ENCODE measurements around the gene COL21A1.

The COL21A1 gene

GRCh38 chr6:56115715-56116114 is 131.7 kb downstream of the COL21A1 start:
- in situ Hi-C loops (cut with HindIII; ENCODE audit: low pct_unique_long_range_greater_than_20kb, low sequenced_read_pairs), result no loop called here
- no peak for TF ChIP-seq JUND (IDR thresholded peaks at IDR 0.05; ENCODE audit: low read depth)
- no peak for DNase-seq (ENCODE audit: low read depth in 1 of 2, low spot score in 1 of 2)

DNA sequence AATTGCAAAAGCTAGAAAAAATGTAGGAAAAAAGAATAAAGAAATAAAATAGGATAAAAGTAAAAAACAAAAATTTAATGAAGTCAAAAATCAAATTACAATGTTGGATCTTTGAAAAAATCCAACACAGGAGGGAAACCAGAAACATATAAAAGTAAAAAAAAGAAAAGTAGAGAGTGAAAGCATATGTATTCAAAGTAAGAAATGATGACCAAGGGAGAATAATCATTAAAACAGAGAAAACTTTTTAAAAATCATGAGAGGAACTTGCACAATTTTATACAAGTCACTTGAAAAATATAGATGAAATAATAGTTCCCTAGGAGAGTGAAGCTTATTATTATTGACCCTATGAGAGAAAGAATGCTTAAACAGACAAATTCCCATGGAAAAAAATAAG is 138.2 kb downstream of the COL21A1 start:
- in situ Hi-C loops (cut with HindIII; ENCODE audit: low pct_unique_long_range_greater_than_20kb, low sequenced_read_pairs), result no loop called here
- TF ChIP-seq JUND (IDR thresholded peaks at IDR 0.05; ENCODE audit: low read depth), result no peak
- DNase-seq (ENCODE audit: low read depth in 1 of 2, low spot score in 1 of 2), result no peak

DNA sequence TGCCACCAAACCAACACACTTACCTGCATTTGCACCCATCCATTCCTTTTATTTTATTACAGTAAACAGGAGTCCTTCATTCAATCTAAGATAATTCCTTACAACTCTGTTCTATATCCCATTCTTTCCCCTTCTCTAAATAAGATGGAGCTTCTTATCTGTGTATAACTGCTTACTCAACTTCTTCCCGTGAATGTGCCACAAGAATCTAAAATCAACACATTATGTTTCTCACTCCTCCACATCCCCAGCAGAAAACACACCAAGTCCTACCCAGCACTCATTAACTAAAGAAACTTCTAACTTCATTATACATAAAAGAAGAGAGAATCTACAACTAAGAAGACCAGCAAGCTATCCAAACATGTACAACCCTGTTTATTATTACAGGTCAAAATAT is 141.1 kb downstream of the COL21A1 start:
- no peak for TF ChIP-seq JUND (IDR thresholded peaks at IDR 0.05; ENCODE audit: low read depth)
- DNase-seq (ENCODE audit: low read depth in 1 of 2, low spot score in 1 of 2), result no peak
- in situ Hi-C loops (cut with HindIII; ENCODE audit: low pct_unique_long_range_greater_than_20kb, low sequenced_read_pairs), result no loop called here

DNA sequence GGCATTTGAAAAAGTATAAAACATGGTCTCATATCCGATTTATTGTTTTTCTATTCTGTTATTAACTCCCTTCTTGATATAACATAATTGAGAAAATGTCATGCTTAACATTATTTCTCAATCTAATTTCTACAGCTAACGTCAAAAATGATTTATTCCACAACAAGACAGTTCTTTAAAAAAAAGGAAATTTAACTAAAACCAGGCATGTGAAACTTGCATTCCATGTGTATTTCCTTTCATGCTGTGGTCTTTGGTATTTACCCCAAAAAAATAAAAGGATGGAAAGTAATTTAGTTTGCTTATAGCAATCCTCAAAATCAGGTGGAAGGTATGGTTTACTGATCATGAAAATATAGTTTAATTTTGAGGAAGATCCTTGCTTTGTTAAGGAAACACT is 142.8 kb downstream of the COL21A1 start:
- in situ Hi-C loops (cut with HindIII; ENCODE audit: low pct_unique_long_range_greater_than_20kb, low sequenced_read_pairs), result no loop called here
- DNase-seq (ENCODE audit: low read depth in 1 of 2, low spot score in 1 of 2), result no peak
- no peak for TF ChIP-seq JUND (IDR thresholded peaks at IDR 0.05; ENCODE audit: low read depth)

DNA sequence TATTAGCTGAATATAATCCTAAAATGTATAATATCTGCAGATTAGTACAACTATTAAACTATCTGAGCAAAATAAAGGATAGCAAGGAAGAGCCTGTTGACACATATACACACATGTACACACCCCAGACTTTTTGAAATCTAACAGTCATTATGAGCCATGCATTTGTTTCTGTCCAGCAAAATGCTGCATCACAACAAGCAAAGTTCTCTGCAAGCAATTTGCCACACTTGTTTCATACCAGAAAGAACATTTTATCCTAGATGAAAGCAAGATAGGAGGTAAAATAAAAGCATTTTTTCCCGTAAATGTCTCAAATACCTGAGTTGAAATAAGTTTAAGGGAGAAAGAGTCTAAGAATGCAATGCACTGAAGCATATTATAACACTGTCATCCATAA is 145.2 kb downstream of the COL21A1 start:
- no peak for DNase-seq (ENCODE audit: low read depth in 1 of 2, low spot score in 1 of 2)
- TF ChIP-seq JUND (IDR thresholded peaks at IDR 0.05; ENCODE audit: low read depth), result no peak
- in situ Hi-C loops (cut with HindIII; ENCODE audit: low pct_unique_long_range_greater_than_20kb, low sequenced_read_pairs), result no loop called here

- in situ Hi-C loops (cut with HindIII; ENCODE audit: low pct_unique_long_range_greater_than_20kb, low sequenced_read_pairs), result no loop called here
- no peak for TF ChIP-seq JUND (IDR thresholded peaks at IDR 0.05; ENCODE audit: low read depth)
- peak in 1 of 2 experiments; percentile 79 for DNase-seq (ENCODE audit: low read depth in 1 of 2, low spot score in 1 of 2)
These were observed 146.2 kb downstream of the COL21A1 start for GRCh38 chr6:56101141-56101553.

DNA sequence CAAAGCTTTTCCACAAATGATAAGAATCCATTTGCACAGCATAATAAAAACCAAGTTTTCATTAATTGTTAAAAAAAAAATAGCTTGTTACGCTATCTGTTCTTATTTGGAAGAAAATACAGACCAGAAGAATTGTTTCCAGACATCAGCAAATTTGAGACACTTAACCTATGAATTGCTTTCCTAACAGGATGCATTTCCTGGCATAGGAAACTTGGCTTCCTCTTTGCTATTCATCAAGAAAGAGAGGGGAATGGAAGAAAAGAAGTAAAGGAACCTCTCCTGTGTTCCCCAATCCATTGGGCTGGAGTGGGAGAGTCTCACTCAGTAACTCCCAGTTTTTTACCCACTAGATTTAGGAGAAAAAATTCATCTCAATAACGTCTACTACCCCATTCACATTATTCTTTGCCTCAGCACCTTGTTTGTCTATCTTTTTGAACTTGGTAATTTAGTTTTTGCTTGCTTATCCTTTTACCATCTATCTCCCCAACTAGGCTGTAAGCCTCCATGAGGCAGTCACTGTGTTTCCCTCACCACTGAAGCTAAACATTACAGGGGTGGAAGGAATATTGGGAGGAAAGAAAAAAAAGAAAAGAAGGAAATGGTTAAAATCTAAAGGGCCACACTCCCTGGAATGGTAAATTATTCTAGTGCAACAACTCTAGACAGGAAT is 150.3 kb downstream of the COL21A1 start:
- TF ChIP-seq JUND (IDR thresholded peaks at IDR 0.05; ENCODE audit: low read depth), result no peak
- in situ Hi-C loops (cut with HindIII; ENCODE audit: low pct_unique_long_range_greater_than_20kb, low sequenced_read_pairs), result no loop called here
- no peak for DNase-seq (ENCODE audit: low read depth in 1 of 2, low spot score in 1 of 2)

DNA sequence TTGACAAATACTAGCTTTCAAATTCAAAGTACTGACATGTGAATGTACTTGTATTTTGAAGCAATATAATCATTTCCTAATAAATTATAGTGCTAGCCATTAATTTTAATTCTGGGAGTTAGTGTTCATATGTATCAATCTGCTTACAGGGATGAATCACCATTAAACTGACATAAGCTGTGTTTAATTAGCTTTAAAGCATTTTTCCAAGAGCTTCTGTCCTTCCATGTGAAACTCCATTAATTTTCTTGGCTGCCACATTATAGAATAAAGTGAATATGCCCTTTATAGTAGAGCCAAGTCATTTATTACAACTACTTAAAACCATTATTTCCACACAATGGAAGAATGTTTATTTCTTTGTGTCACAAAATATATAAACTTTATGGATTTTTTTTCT is 150.8 kb downstream of the COL21A1 start:
- TF ChIP-seq JUND (IDR thresholded peaks at IDR 0.05; ENCODE audit: low read depth), result no peak
- no peak for DNase-seq (ENCODE audit: low read depth in 1 of 2, low spot score in 1 of 2)
- in situ Hi-C loops (cut with HindIII; ENCODE audit: low pct_unique_long_range_greater_than_20kb, low sequenced_read_pairs), result no loop called here

GRCh38 chr6:56093776-56094175 is 153.6 kb downstream of the COL21A1 start:
- no peak for TF ChIP-seq JUND (IDR thresholded peaks at IDR 0.05; ENCODE audit: low read depth)
- DNase-seq (ENCODE audit: low read depth in 1 of 2, low spot score in 1 of 2), result no peak
- in situ Hi-C loops (cut with HindIII; ENCODE audit: low pct_unique_long_range_greater_than_20kb, low sequenced_read_pairs), result no loop called here

DNA sequence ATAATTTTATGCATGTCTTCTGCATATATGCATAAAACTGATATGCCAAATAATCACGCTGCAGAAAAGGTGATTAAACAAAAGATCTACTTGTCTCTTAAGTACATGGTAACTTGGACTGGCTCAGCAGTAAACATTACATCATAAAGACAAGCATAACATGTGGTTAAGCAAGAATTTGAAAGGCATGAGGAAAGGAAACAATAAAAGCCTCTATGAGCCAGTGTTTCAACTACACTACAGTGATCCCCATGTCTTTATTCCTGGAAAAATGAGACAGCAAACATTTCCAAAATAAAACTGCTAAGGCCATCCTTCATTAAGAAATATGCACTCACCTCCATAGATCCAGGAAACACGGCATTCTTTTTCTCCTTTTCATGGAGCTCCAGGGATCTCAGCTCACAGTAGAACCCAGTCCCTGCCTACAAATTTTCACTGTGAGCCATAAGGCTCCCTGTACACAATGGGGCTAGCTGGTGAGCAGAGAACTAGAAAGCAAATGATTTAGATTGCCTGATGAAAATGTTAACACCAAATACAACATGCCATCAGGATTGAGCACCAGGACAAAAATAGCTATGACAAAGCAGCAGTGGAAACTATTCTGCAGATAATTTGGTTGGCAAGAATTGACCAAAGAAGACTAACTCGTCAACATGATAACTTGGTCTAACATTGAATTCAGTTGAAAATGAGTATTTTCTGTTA is 156.1 kb downstream of the COL21A1 start:
- peak; percentile 60; the same call in 1 of the 2 replicates for TF ChIP-seq JUND (IDR thresholded peaks at IDR 0.05; ENCODE audit: low read depth)
- in situ Hi-C loops (cut with HindIII; ENCODE audit: low pct_unique_long_range_greater_than_20kb, low sequenced_read_pairs), result no loop called here
- peak; percentile 18 to 89 for DNase-seq (ENCODE audit: low read depth in 1 of 2, low spot score in 1 of 2)

DNA sequence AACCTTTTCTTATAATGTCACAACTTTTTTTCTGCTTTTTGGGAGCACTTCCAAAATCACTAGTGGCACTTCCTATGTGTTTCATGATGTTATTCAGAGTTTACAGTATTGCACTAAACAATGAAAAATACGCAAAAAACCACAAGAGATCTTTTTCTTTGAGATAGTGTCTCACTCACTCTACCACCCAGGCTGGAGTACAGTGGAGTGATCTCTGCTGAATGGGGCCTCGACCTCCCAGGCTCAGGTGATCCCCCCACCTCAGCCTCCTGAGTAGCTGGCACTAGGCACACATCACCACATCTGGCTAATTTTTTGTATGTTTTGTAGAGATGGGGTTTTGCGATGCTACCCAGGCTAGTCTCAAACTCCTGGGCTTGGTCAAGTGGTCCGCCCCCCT is 158.7 kb downstream of the COL21A1 start:
- no peak for DNase-seq (ENCODE audit: low read depth in 1 of 2, low spot score in 1 of 2)
- no peak for TF ChIP-seq JUND (IDR thresholded peaks at IDR 0.05; ENCODE audit: low read depth)
- in situ Hi-C loops (cut with HindIII; ENCODE audit: low pct_unique_long_range_greater_than_20kb, low sequenced_read_pairs), result no loop called here

DNA sequence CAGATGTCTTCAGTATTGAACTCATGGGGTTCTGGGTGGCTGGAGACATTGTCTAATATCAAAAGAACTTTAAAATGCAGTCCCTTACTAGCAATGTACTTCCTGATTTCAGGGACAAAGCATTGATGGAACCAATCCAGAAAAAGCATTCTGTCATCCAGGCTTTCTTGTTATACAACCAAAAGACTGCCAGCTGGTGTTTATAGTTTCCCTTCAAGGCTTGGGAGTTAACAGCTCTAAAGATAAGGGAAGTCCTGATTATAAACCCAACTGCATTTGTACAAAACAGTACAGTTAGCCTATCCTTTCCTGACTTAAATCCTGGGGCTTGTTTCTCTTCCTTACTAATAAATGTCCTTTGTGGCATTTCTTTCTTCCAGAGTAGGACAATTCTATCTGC is 160.0 kb downstream of the COL21A1 start:
- in situ Hi-C loops (cut with HindIII; ENCODE audit: low pct_unique_long_range_greater_than_20kb, low sequenced_read_pairs), result no loop called here
- TF ChIP-seq JUND (IDR thresholded peaks at IDR 0.05; ENCODE audit: low read depth), result no peak
- peak in 1 of 2 experiments; percentile 19 for DNase-seq (ENCODE audit: low read depth in 1 of 2, low spot score in 1 of 2)

DNA sequence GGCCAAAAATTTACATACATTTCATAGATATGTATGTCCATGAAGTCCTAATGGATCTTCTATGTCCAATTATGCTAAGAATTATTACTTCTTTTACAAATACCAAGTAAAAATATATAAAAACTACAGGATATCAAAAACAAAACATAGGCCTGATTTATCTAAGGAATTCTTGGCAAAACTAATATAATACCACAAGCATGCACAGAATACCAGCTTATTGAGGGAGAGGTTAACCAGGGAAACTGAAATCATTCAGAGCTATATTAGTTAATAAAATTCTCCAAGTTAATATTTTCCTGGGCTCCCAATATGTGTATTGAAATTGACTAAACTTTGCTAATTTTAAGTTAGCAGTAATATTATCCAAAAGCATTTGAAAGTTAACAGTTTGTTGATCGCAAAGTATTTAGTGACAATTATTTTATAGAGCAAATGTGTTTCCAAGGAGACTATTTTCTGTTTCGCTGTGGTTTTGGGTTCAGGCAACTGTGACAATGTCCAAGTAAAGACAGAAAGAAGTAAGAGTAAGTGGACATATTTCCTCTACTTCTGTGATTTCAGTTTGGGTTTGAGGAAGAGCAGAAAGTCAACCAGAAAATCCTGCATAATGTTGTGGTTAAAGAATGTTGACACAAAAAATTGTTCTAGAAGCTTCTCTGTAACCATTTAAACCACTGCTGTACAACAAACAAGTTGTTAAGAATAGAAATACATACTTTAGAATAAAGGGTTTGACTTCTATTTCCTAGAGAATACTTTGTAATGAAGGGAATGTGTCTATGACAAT is 167.4 kb downstream of the COL21A1 start:
- DNase-seq (ENCODE audit: low read depth in 1 of 2, low spot score in 1 of 2), result peak in 1 of 2 experiments; percentile 18
- in situ Hi-C loops (cut with HindIII; ENCODE audit: low pct_unique_long_range_greater_than_20kb, low sequenced_read_pairs), result no loop called here
- no peak for TF ChIP-seq JUND (IDR thresholded peaks at IDR 0.05; ENCODE audit: low read depth)

All from T47D (cell line).